GM21515 (cell line): ENCODE results near the gene FAIM.
"Not testable (repeated sequence)": the region's sequence is repeated elsewhere in the genome, so short reads cannot be mapped to it uniquely, and the experiment has no call there.

Experiments used
- ATAC-seq: cut with Tn5 transposase; IDR thresholded peaks from one replicate; pipeline ENCODE4 v1.9.1; 2021; ENCODE audit not compliant: unreplicated experiment

FAIM gene

GRCh38 chr3:138675393-138675792, 66.8 kb downstream of the FAIM start:
- no peak for ATAC-seq

GRCh38 chr3:138678086-138678485, 69.5 kb downstream of the FAIM start:
- ATAC-seq: no peak

GRCh38 chr3:138678874-138679392, 70.4 kb downstream of the FAIM start:
- ATAC-seq: no peak

- not testable (repeated sequence) for ATAC-seq
Observed at GRCh38 chr3:138680974-138681373, 72.4 kb downstream of the FAIM start.

- no peak for ATAC-seq
Observed at GRCh38 chr3:138681463-138682220, 73.1 kb downstream of the FAIM start.

- no peak for ATAC-seq
Observed at GRCh38 chr3:138682648-138683047, 74.1 kb downstream of the FAIM start.
